LNCAP (cell line): ENCODE data around the gene HBA2.
"Not testable (repeated sequence)": the region's sequence is repeated elsewhere in the genome, so short reads cannot be mapped to it uniquely, and the experiment has no call there.

ENCODE experiments used
- CTCF ChIP-seq: fragments of 450-650 bp; IDR thresholded peaks from 2 replicates; pipeline ENCODE4 v1.5.1; 2017; ENCODE audit warnings: mild to moderate bottlenecking

The HBA2 gene

DNA sequence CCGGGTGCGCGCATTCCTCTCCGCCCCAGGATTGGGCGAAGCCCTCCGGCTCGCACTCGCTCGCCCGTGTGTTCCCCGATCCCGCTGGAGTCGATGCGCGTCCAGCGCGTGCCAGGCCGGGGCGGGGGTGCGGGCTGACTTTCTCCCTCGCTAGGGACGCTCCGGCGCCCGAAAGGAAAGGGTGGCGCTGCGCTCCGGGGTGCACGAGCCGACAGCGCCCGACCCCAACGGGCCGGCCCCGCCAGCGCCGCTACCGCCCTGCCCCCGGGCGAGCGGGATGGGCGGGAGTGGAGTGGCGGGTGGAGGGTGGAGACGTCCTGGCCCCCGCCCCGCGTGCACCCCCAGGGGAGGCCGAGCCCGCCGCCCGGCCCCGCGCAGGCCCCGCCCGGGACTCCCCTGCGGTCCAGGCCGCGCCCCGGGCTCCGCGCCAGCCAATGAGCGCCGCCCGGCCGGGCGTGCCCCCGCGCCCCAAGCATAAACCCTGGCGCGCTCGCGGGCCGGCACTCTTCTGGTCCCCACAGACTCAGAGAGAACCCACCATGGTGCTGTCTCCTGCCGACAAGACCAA is at the start of gene HBA2:
HBA2 (plus strand) TSS at position 503 of the 568 bp plus-strand sequence; CDS start at position 540, 37 bp downstream.
- TF ChIP-seq CTCF, result not testable (repeated sequence)

GRCh38 chr16:125011-125410 is 47.7 kb upstream of the HBA2 start:
- no peak for TF ChIP-seq CTCF

- TF ChIP-seq CTCF, result no peak
Measured at GRCh38 chr16:129075-129474, 43.6 kb upstream of the HBA2 start.

DNA sequence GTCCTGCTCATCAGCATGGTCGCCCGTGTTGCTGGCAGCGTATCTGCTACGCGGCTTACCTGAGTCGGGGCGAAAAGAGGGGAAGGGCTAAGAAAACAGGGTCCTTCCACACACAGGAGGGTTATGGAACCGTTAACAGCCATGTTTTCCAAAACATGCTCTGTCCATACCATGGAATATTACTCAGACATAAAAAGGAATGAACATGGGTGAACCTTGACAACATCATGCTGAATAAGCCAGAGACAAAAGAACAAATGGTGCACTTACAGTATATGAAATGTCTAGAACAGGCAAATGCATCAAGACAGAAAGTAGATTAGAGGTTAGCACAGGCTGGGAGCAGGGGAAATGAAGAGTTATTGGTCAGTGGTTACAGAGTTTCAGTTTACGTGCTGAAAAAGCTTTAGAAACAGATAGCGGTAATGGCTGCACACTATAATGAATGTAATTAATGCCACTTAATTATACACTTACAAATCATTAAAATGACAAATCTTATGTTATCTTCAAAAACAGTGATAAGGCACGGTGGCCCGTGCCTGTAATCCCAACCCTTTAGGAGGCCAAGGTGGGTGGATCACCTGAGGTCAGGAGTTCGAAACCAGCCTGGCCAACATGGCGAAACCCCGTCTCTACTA is 42.0 kb upstream of the HBA2 start:
- no peak for TF ChIP-seq CTCF

- TF ChIP-seq CTCF, result no peak
Measured at GRCh38 chr16:132120-132519, 40.6 kb upstream of the HBA2 start.

GRCh38 chr16:133716-134115 is 39.0 kb upstream of the HBA2 start:
- TF ChIP-seq CTCF, result no peak

GRCh38 chr16:138049-138417 is 34.6 kb upstream of the HBA2 start:
- no peak for TF ChIP-seq CTCF
